Measurements from ENCODE around the gene C6orf89. TPM values are rescaled to one million over a fixed set of nuclear protein-coding genes. Genes with fewer than 3 reads are reported as not detected.
"Not testable (repeated sequence)": the region's sequence is repeated elsewhere in the genome, so short reads cannot be mapped to it uniquely, and the experiment has no call there.

C6orf89 gene
- total RNA-seq, 2 experiments from 2014 or later = 24.2 to 24.5 TPM

DNA sequence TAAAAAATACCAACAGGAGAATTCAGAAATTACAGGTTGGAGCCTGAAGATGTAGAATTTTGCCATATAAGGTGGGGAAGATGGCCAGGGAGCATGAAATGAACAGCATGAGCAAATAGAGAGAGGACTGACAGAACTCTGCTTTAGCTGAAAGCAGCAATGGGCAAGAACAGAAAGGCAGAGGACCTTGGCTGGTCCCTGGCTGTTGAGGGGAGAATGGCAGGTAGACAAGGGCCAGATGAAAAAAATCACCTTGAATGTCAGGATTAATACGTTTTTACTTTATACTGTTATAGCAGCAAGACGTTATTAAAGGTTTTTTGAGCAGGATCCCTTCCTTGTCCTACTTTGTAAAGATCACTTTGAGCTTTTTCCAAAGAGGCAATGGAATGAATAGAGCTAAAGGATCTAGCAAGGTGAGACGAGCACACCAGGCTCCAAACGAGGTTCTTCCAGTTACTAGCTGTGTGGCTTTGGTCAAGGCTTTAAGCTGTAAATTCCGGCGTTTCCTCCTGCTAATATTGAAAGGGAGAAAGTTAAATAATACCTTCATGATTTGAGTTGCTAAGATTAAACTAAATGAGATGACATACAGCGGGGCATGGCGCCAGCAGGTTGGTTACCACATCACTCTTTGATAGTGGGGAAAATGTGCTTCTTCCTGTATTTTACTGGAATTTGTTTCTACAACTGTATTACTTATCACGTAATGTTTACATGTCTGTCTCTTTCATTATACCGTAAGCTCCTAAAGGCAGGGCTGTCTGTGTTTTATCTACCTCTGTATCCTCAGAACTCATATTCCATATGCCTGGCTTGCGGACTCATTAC is 11.9 kb upstream of the C6orf89 start:
- CTCF ChIA-PET = interaction anchor here (0.6 to 5.8 kb wide), 16 partner anchors 8 to 145 kb away, joined by 3 to 48 read pairs (median 5); partner anchors contain the start of gene C6orf89
- peaks cover 31% of the 10 kb centered on the region for H3K36me3 Mint-ChIP-seq (ENCODE audit: low read depth)
- intact Hi-C loops (cut with micrococcal nuclease) = loop anchor here (5.0 kb wide), 1 partner anchor 298 kb away; the partner anchor contains the start of gene PIM1
- H3K27ac Mint-ChIP-seq = peak overlapping the region; percentile 98
- peak overlapping the region; percentile 94 for H3K4me3 Mint-ChIP-seq
- DNase-seq = peak; percentile 52
- no peaks in the 10 kb centered on the region for H3K9me3 Mint-ChIP-seq
- H3K4me1 Mint-ChIP-seq (ENCODE audit: low read depth) = peaks cover 39% of the 10 kb centered on the region
- H3K27me3 Mint-ChIP-seq (ENCODE audit: low read depth) = peaks cover 5% of the 10 kb centered on the region

GRCh38 chr6:36874443-36875249 is 11.1 kb upstream of the C6orf89 start, which contains the start of gene PPIL1:
Gene PPIL1, minus strand, starts transcription at chr6:36874803. Its CDS starts 31 bp downstream, at chr6:36874772.
- peaks cover 39% of the 10 kb centered on the region for H3K4me1 Mint-ChIP-seq (ENCODE audit: low read depth)
- H3K27ac Mint-ChIP-seq = peak within 1 kb of the TSS; percentile 98
- no peaks in the 10 kb centered on the region for H3K9me3 Mint-ChIP-seq
- DNase-seq = peak; percentile 88
- CTCF ChIA-PET = interaction anchor here (0.6 to 5.8 kb wide), 14 partner anchors 7 to 144 kb away, joined by 3 to 48 read pairs (median 5); partner anchors contain the start of gene C6orf89
- intact Hi-C loops (cut with micrococcal nuclease) = loop anchor here (1.0 to 5.0 kb wide), 2 partner anchors 11 to 298 kb away; partner anchors contain the start of genes C6orf89 and PIM1
- H3K4me3 Mint-ChIP-seq = peak within 1 kb of the TSS; percentile 94
- peaks cover 26% of the 10 kb centered on the region for H3K36me3 Mint-ChIP-seq (ENCODE audit: low read depth)
- H3K27me3 Mint-ChIP-seq (ENCODE audit: low read depth) = peaks cover 8% of the 10 kb centered on the region

GRCh38 chr6:36875250-36875633 is 10.5 kb upstream of the C6orf89 start:
- H3K9me3 Mint-ChIP-seq = no peaks in the 10 kb centered on the region
- DNase-seq = no peak
- H3K27ac Mint-ChIP-seq = peak overlapping the region; percentile 98
- H3K27me3 Mint-ChIP-seq (ENCODE audit: low read depth) = peaks cover 8% of the 10 kb centered on the region
- H3K4me1 Mint-ChIP-seq (ENCODE audit: low read depth) = peaks cover 35% of the 10 kb centered on the region
- intact Hi-C loops (cut with micrococcal nuclease) = loop anchor here (1.0 kb wide), 1 partner anchor 10 kb away; the partner anchor contains the start of gene C6orf89
- peak overlapping the region; percentile 94 for H3K4me3 Mint-ChIP-seq
- CTCF ChIA-PET = interaction anchor here (1.5 to 5.8 kb wide), 6 partner anchors 9 to 144 kb away, joined by 3 to 48 read pairs (median 18); partner anchors contain the start of gene C6orf89
- H3K36me3 Mint-ChIP-seq (ENCODE audit: low read depth) = peaks cover 22% of the 10 kb centered on the region

DNA sequence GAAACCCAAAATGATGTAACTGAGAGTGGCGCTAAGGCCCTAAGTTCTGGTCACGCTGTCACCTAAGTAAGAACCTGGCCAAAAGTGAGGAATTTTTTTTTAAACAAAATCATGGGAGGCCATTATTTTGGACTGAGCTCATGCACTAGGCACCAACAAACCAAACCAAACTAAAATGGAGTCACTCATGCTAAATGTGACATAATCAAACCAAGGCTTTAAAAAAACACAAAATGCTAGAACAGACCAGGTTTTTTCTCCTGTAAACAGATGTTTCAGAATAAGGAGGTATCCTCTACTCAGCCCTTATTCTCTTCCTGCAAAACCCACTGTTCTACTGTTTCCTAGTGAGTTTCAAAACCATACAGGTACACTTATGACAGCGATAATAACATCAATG is 1.1 kb upstream of the C6orf89 start:
- CTCF ChIA-PET = interaction anchor here (0.7 to 7.4 kb wide), 14 partner anchors 10 to 327 kb away, joined by 3 to 82 read pairs (median 8); partner anchors contain the start of genes MTCH1 and PPIL1
- H3K4me1 Mint-ChIP-seq (ENCODE audit: low read depth) = peaks cover 31% of the 10 kb centered on the region
- intact Hi-C loops (cut with micrococcal nuclease) = loop anchor here (1.0 to 5.0 kb wide), 8 partner anchors 9 to 373 kb away; partner anchors contain the start of genes MTCH1, TBC1D22B and TMEM217
- no peak overlapping the region for H3K4me3 Mint-ChIP-seq
- no peaks in the 10 kb centered on the region for H3K9me3 Mint-ChIP-seq
- H3K27ac Mint-ChIP-seq = no peak overlapping the region
- DNase-seq = no peak
- no peaks in the 10 kb centered on the region for H3K27me3 Mint-ChIP-seq (ENCODE audit: low read depth)
- H3K36me3 Mint-ChIP-seq (ENCODE audit: low read depth) = no peaks in the 10 kb centered on the region

DNA sequence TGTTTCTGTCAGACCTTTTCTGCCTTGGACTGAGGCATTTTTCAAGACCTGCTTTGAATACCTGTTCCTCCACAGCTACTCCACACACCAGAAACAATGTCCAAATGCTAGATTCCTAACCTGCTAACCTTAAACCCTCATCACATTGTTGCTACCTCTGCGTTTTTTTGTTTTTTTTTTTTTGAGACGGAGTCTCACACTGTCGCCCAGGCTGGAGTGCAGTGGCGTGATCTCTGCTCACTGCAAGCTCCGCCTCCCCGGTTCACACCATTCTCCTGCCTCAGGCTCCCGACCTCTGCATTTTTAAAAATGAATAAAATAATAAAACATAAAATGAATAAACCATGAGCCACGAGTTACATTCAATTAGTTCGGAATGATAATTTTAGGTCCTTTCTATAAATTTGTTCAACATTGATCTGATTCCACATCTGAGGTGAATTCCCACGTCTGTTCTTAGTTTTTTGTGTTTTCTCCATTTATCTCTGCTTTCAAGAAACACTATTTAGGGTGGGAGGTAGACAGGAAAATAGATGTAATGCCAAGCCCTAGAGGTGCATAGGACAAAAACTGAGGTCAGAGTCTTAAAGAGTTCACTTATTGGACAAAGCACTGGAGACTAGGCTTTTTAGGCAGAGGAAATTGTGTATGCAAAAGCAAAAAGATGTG is 1.3 kb downstream of the C6orf89 start:
- Mint-ChIP-seq H3K27me3 (ENCODE audit: low read depth) (no peaks in the 10 kb centered on the region), H3K4me1 (ENCODE audit: low read depth) (peaks cover 33% of the 10 kb centered on the region), H3K27ac (peak overlapping the region; percentile 7), H3K36me3 (ENCODE audit: low read depth) (no peaks in the 10 kb centered on the region), H3K9me3 (no peaks in the 10 kb centered on the region), H3K4me3 (peak overlapping the region; percentile 87)
- intact Hi-C loops (cut with micrococcal nuclease) = loop anchor here (5.0 kb wide), 1 partner anchor 370 kb away; the partner anchor contains the start of genes TBC1D22B and TMEM217
- CTCF ChIA-PET = interaction anchor here (0.6 to 7.4 kb wide), 3 partner anchors 20 to 323 kb away, joined by 3 to 82 read pairs (median 14); no protein-coding TSS in a partner anchor
- no peak for DNase-seq

DNA sequence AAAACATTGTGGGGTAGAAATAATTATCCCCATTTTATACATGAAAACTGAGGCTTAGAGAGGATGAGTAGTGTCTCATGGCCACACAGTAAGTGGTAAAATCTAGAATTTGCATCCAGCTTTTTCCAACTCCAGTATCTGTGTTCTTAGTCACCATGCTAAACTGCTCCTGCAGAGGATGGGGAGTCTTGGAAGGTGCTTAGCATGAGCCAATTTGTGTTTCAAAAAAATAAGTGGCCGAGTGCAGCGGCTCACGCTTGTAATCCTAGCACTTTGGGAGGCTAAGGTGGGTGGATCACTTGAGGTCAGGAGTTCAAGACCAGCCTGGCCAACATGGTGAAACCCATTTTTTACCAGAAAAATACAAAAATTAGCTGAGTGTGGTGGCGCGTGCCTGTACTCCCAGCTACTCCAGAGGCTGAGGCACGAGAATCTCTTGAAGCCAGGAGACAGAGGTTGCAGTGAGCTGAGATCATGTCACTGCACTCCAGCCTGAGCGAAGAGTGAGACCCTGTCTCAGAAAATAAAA is 2.4 kb downstream of the C6orf89 start:
- H3K36me3 Mint-ChIP-seq (ENCODE audit: low read depth) = no peaks in the 10 kb centered on the region
- no peak overlapping the region for H3K4me3 Mint-ChIP-seq
- CTCF ChIA-PET = interaction anchor here (0.5 to 2.4 kb wide), 3 partner anchors 13 to 273 kb away, joined by 3 to 8 read pairs (median 4); partner anchors contain the start of gene PPIL1
- H3K4me1 Mint-ChIP-seq (ENCODE audit: low read depth) = peaks cover 33% of the 10 kb centered on the region
- no peaks in the 10 kb centered on the region for H3K9me3 Mint-ChIP-seq
- no peaks in the 10 kb centered on the region for H3K27me3 Mint-ChIP-seq (ENCODE audit: low read depth)
- DNase-seq = no peak
- intact Hi-C loops (cut with micrococcal nuclease) = loop anchor here (5.0 kb wide), 1 partner anchor 369 kb away; the partner anchor contains the start of genes TBC1D22B and TMEM217
- H3K27ac Mint-ChIP-seq = no peak overlapping the region

DNA sequence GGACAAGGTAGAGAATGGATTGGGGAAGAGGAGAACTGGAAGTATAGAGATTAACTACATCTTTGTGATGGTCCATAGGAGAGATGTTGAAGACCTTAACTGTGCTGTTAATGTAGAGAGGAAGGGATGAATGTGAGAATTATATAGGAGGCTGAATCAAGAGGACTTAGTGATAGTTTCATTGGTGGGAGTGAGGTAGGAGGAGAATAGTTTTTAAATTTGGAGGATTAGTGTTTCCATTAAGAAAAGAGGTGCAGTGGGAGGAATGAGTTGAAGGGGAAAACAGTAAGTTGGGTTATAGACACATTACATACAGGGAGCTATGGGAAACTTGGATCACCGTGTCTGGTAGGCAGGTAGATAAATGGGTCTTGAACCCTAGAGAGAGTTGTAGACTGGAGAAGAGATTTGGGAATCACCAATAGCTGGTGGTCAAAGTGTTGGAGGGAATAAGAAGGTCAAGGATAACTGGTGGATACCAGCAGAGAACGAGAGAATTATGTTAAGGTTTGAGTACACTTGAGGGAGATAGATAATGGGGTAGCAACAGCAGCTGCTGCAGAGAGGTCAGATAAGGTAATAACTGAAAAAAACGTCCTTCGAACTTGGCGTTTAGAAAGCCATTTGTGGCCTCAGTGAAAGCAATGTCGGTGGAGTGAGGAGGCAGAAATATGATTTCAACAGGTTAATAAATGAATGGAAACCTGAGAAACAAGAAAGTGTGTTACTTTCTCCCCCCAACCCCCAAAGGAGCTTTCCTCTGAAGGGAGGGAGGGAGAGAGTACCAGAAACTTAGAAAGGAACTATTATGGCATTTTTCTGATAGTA is 3.1 kb downstream of the C6orf89 start:
- intact Hi-C loops (cut with micrococcal nuclease) = loop anchor here (5.0 kb wide), 1 partner anchor 368 kb away; the partner anchor contains the start of genes TBC1D22B and TMEM217
- Mint-ChIP-seq H3K4me1 (ENCODE audit: low read depth) (peaks cover 33% of the 10 kb centered on the region), H3K9me3 (no peaks in the 10 kb centered on the region), H3K4me3 (no peak overlapping the region), H3K27me3 (ENCODE audit: low read depth) (no peaks in the 10 kb centered on the region), H3K36me3 (ENCODE audit: low read depth) (no peaks in the 10 kb centered on the region), H3K27ac (no peak overlapping the region)
- CTCF ChIA-PET = interaction anchor here (1.2 to 2.4 kb wide), 2 partner anchors 14 to 129 kb away, joined by 4 to 8 read pairs; partner anchors contain the start of gene PPIL1
- DNase-seq = no peak

DNA sequence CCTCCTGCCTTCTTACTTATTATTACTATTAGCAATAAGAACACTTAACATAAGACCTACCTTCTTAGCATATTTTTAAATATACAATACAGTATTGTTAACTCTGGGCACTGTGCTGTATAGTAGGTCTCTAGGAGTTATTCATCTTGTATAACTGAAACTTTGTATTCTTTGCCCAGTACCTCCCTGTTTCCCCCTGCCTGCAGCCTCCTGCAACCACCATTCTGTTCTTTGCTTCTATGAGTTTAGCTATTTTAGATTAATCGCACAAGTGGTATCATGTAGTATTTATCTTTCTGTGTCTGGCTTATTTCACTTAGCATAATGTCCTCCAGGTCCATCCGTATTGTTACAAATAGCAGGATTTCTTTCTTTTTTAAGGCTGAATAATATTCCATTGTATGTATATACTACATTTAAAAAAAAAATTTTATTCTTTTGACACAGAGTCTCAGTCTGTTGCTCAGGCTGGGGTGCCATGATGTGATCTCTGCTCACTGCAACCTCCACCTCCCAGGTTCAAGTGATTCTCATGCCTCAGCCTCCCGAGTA is 4.4 kb downstream of the C6orf89 start:
- Mint-ChIP-seq H3K27ac (no peak overlapping the region), H3K4me1 (ENCODE audit: low read depth) (peaks cover 31% of the 10 kb centered on the region), H3K27me3 (ENCODE audit: low read depth) (no peaks in the 10 kb centered on the region), H3K36me3 (ENCODE audit: low read depth) (peaks cover 1% of the 10 kb centered on the region), H3K4me3 (no peak overlapping the region), H3K9me3 (no peaks in the 10 kb centered on the region)
- CTCF ChIA-PET = interaction anchor here (0.6 to 2.4 kb wide), 5 partner anchors 15 to 318 kb away, joined by 3 to 8 read pairs (median 3); partner anchors contain the start of gene PPIL1
- DNase-seq = no peak
- intact Hi-C loops (cut with micrococcal nuclease) = no loop called here

GRCh38 chr6:36891153-36891552 is 5.4 kb downstream of the C6orf89 start:
- H3K27ac Mint-ChIP-seq; intact Hi-C loops (cut with micrococcal nuclease); H3K36me3 Mint-ChIP-seq (ENCODE audit: low read depth); H3K4me3 Mint-ChIP-seq; H3K27me3 Mint-ChIP-seq (ENCODE audit: low read depth); DNase-seq; H3K9me3 Mint-ChIP-seq: not testable (repeated sequence)
- CTCF ChIA-PET = interaction anchor here (0.7 to 1.2 kb wide), 2 partner anchors 99 to 317 kb away, joined by 3 read pairs; no protein-coding TSS in a partner anchor
- H3K4me1 Mint-ChIP-seq (ENCODE audit: low read depth) = peaks cover 27% of the 10 kb centered on the region
